Fibroblast of lung (primary cell): ENCODE data around the gene SELENON. TPM values are rescaled to one million over a fixed set of nuclear protein-coding genes. Genes with fewer than 3 reads are reported as not detected.
A peak's percentile ranks its signal among the peaks of the same experiment; 100 is the strongest.

Experiments used
- DNase-seq, 2 donors: peaks; one replicate each; pipeline versions ENCODE4 v3.0.0 to v3.0.0-alpha.2; 2010; ENCODE audit warnings: low read depth in 2 of 2
- H2AFZ ChIP-seq: 2 replicates; pipeline ENCODE4 v1.5.1; 2012; ENCODE audit warnings: low read length, control low read depth, inconsistent platforms
- H3K27ac ChIP-seq: 2 replicates; pipeline ENCODE4 v1.5.1; 2011; ENCODE audit warnings: low read length, control low read depth; ENCODE audit not compliant: insufficient read depth
- H3K27me3 ChIP-seq: 2 replicates; pipeline ENCODE4 v1.5.1; 2011; ENCODE audit warnings: mild to moderate bottlenecking, low read length; ENCODE audit not compliant: control insufficient read depth, insufficient read depth
- H3K36me3 ChIP-seq: 2 replicates; pipeline ENCODE4 v1.5.1; 2011; ENCODE audit warnings: low read length; ENCODE audit not compliant: control insufficient read depth, insufficient read depth
- H3K4me1 ChIP-seq: 2 replicates; pipeline ENCODE4 v1.5.1; 2011; ENCODE audit warnings: low read length; ENCODE audit not compliant: control insufficient read depth, insufficient read depth; ENCODE audit errors: extremely low read depth
- H3K4me2 ChIP-seq: 2 replicates; pipeline ENCODE4 v1.5.1; 2011; ENCODE audit warnings: low read length, control low read depth; ENCODE audit not compliant: insufficient read depth; ENCODE audit errors: extremely low read depth
- H3K4me3 ChIP-seq, 4 experiments: fragments of 200-600 bp in 1 of 4; sonication (generic) in 1 of 4; replicated peaks in 1 of 4; 2 replicates each; pipeline ENCODE4 v1.5.1; 2011 to 2016; ENCODE audit warnings: low read length in 4 of 4, low read depth in 3 of 4, mild to moderate bottlenecking in 3 of 4, control low read depth in 2 of 4, inconsistent platforms in 1 of 4, mixed read lengths in 1 of 4; ENCODE audit not compliant: insufficient read depth in 1 of 4; ENCODE audit errors: control extremely low read depth in 1 of 4
- H3K79me2 ChIP-seq: 2 replicates; pipeline ENCODE4 v1.5.1; 2012; ENCODE audit warnings: mild to moderate bottlenecking, low read length, inconsistent platforms; ENCODE audit not compliant: control insufficient read depth, insufficient read depth
- H3K9ac ChIP-seq: 2 replicates; pipeline ENCODE4 v1.5.1; 2011; ENCODE audit warnings: mild to moderate bottlenecking, low read length, control low read depth; ENCODE audit not compliant: insufficient read depth
- H3K9me3 ChIP-seq: 2 replicates; pipeline ENCODE4 v1.5.1; 2012; ENCODE audit warnings: low read depth, low read length; ENCODE audit not compliant: control insufficient read depth, insufficient read depth
- H4K20me1 ChIP-seq: 2 replicates; pipeline ENCODE4 v1.5.1; 2011; ENCODE audit warnings: low read length; ENCODE audit not compliant: control insufficient read depth, insufficient read depth; ENCODE audit errors: extremely low read depth
- EZH2 ChIP-seq: IDR thresholded peaks from 2 replicates; pipeline ENCODE4 v1.5.1; 2012; ENCODE audit warnings: low read length, control low read depth, mild to moderate bottlenecking; ENCODE audit errors: missing control alignments
- polyA plus RNA-seq, 2 donors: library from polyadenylated mRNA; depleted of rRNA in 1 of 2; stranded (reverse) in 1 of 2; unstranded in 1 of 2; fragments of >200 nt; gene quantifications; 2 replicates each; pipeline ENCODE4 v1.2.1, GENCODE V29; 2011 to 2012; ENCODE audit warnings: missing spikeins in 1 of 2
- total RNA-seq: library from RNA; depleted of rRNA; stranded (reverse); fragments of >200 nt; gene quantifications from 2 replicates; pipeline ENCODE4 v1.2.1, GENCODE V29; 2014
- TF ChIP-seq, protein P1 (sequence below), 2 donors: IDR thresholded peaks in 1 of 2; conservative IDR thresholded peaks in 1 of 2; 1 replicate in 1 of 2; 2 replicates in 1 of 2; pipeline ENCODE4 v1.5.1; 2011 to 2012; ENCODE audit warnings: low read length in 2 of 2, control low read depth in 1 of 2, inconsistent platforms in 1 of 2, low read depth in 1 of 2, mild to moderate bottlenecking in 1 of 2

Gene SELENON
- total and polyA plus RNA-seq, 2 donors (not counting 1 experiment from before 2014, with no cell fraction given) = 19.3 to 67.6 TPM

GRCh38 chr1:25804964-25805862, 5.2 kb downstream of the SELENON start:
- Histone ChIP-seq H2AFZ (no peak overlapping the region), H3K79me2 (peaks cover 4% of the 10 kb centered on the region), H3K4me2 (no peak overlapping the region), H3K27me3 (no peaks in the 10 kb centered on the region), H3K9me3 (no peaks in the 10 kb centered on the region), H3K4me3 (no peak overlapping the region), H3K4me1 (peaks cover 15% of the 10 kb centered on the region), H3K27ac (no peak overlapping the region), H4K20me1 (no peaks in the 10 kb centered on the region), H3K9ac (no peak overlapping the region), H3K36me3 (no peaks in the 10 kb centered on the region)
- DNase-seq = no peak
- no peak for TF ChIP-seq EZH2
- TF ChIP-seq, protein P1, sequence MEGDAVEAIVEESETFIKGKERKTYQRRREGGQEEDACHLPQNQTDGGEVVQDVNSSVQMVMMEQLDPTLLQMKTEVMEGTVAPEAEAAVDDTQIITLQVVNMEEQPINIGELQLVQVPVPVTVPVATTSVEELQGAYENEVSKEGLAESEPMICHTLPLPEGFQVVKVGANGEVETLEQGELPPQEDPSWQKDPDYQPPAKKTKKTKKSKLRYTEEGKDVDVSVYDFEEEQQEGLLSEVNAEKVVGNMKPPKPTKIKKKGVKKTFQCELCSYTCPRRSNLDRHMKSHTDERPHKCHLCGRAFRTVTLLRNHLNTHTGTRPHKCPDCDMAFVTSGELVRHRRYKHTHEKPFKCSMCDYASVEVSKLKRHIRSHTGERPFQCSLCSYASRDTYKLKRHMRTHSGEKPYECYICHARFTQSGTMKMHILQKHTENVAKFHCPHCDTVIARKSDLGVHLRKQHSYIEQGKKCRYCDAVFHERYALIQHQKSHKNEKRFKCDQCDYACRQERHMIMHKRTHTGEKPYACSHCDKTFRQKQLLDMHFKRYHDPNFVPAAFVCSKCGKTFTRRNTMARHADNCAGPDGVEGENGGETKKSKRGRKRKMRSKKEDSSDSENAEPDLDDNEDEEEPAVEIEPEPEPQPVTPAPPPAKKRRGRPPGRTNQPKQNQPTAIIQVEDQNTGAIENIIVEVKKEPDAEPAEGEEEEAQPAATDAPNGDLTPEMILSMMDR (conservative IDR thresholded peaks at IDR 0.05 in 1 of 2, IDR thresholded peaks at IDR 0.05 in 1 of 2; ENCODE audit: low read depth in 1 of 2, low read length in 2 of 2) = no peak

DNA sequence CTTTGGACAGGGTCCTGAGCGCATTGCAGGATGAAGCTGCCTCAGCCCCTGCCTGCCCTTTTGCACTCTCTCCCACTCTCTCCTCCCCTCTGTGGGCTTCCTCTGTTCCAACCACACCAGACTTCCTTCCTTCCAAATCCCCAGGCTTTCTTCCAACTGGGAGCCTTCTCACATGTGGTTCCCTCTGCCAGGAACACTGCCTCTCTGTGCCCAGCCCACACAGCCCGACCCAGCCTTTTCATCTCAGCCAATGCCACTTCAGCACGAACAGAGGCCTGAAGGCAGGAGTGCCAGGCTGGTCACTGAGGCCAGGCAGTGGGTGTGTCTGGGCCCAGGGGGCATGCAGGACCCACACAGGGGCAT, 5.9 kb downstream of the SELENON start:
- no peaks in the 10 kb centered on the region for H4K20me1 ChIP-seq
- peaks cover 4% of the 10 kb centered on the region for H3K36me3 ChIP-seq
- peaks cover 14% of the 10 kb centered on the region for H3K4me1 ChIP-seq
- no peaks in the 10 kb centered on the region for H3K79me2 ChIP-seq
- H3K4me2 ChIP-seq = no peak overlapping the region
- no peak overlapping the region for H3K27ac ChIP-seq
- peak; percentile 38 to 64 for DNase-seq
- H3K27me3 ChIP-seq = no peaks in the 10 kb centered on the region
- no peaks in the 10 kb centered on the region for H3K9me3 ChIP-seq
- TF ChIP-seq, protein P1 (conservative IDR thresholded peaks at IDR 0.05 in 1 of 2, IDR thresholded peaks at IDR 0.05 in 1 of 2; ENCODE audit: low read depth in 1 of 2, low read length in 2 of 2) = no peak
- no peak for TF ChIP-seq EZH2
- H3K9ac ChIP-seq = no peak overlapping the region
- no peak overlapping the region for H3K4me3 ChIP-seq
- H2AFZ ChIP-seq = no peak overlapping the region

GRCh38 chr1:25806418-25806817, 6.4 kb downstream of the SELENON start:
- Histone ChIP-seq H3K4me1 (peaks cover 11% of the 10 kb centered on the region), H3K4me2 (no peak overlapping the region), H3K4me3 (no peak overlapping the region), H3K9ac (no peak overlapping the region), H4K20me1 (no peaks in the 10 kb centered on the region), H3K79me2 (no peaks in the 10 kb centered on the region), H3K9me3 (no peaks in the 10 kb centered on the region), H3K36me3 (peaks cover 6% of the 10 kb centered on the region), H2AFZ (no peak overlapping the region), H3K27me3 (no peaks in the 10 kb centered on the region), H3K27ac (no peak overlapping the region)
- TF ChIP-seq EZH2 = no peak
- TF ChIP-seq, protein P1 (conservative IDR thresholded peaks at IDR 0.05 in 1 of 2, IDR thresholded peaks at IDR 0.05 in 1 of 2; ENCODE audit: low read depth in 1 of 2, low read length in 2 of 2) = no peak
- DNase-seq = peak; percentile 72 to 76
